GM19193 (cell line): ENCODE data around the gene POC1A.

Experiments used
- POLR2A ChIP-seq: IDR thresholded peaks from 4 replicates; pipeline ENCODE4 v1.6.1; 2011; ENCODE audit not compliant: insufficient read depth, insufficient read length; ENCODE audit errors: extremely low read depth

Gene POC1A

DNA sequence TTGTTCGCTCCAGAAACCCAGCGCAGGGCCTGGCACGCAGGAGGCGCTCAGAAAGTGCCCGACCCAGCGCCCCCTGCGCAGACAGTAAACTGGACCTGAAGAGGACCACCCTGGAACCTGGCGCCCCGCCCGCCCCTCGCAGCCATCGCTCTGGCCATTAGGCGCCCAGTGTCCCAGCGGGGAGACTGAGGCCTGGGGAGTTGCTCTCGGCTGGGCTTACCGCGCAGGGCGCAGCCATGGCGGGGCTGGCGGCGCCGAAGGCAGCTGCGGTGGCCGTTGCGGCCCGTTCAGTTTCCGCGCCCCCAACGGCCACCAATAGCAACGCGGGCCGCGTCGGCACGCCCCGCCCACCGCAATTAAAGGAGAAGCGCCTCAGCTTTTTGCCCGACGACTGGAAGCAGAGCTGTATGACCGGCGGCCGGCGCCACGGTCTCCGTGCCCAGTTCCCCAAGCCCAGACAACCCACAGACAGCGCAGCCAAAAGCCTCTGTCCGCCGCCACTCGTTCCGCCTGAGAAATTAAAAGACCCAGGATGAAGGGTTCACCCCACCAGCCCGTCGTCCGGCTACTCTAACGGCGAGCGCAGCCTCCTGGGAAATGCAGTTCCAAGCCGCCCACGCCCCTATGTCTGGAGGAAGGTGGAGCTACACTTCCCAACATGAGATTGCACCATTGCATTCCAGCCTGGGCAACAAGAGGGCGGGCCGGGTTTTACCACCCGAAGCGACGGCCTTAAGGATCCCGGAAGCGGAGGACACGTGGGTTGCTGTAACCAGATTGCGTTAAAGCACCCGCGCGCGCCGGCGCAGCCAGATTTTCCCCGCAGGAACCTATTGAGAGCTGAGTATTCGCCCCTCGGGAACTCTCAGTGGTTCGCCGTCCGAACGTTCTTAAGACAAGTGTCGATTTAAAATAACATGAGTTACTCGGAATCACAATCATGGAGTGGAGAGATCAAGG, at the start of gene POC1A:
TSS of gene POC1A (minus strand) at position 289 of the 960 bp plus-strand sequence. CDS start at position 238, 51 bp downstream.
- TF ChIP-seq POLR2A, result peak; percentile 65

DNA sequence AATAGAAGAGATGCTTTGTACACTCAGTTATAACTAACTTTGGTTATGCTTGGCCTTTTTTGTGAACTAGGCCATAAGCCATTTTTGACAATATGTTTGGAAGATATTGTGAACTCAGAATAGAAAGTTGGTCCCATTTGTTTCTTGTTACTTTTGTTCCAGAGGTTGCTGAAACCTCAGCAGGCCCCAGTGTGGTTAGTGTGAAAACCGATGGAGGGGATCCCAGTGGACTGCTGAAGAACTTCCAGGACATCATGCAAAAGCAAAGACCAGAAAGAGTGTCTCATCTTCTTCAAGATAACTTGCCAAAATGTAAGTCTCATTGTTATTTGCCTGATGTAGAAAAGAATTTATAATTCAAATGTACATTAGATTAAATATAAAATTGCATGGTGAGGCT, 49.5 kb upstream of the POC1A start:
- TF ChIP-seq POLR2A, result no peak

DNA sequence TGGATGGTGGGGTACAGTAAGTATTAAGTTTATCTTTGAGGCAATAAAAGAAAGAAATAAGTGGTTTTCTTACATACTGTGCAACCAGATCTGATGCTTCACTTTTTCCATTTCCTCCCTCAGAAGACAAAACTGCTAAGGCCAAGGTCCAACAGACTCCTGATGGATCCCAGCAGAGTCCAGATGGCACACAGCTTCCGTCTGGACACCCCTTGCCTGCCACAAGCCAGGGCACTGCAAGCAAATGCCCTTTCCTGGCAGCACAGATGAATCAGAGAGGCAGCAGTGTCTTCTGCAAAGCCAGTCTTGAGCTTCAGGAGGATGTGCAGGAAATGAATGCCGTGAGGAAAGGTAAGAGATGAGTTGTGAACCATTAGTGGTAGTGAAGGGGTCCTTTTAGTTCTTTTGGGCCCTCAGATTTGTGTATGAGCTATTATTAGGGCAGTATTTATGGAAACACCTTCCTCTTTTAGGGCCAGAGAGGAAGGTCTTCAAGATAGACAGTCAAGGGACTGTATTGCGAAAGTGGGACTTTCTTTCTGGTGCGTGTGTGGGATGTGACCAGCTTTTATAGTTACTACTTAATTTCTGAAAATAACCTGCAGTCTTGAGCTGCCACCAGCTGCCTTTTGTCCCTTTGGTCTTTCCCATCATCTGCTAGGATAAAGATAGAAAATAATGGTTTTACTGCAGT, 48.3 kb upstream of the POC1A start:
- no peak for TF ChIP-seq POLR2A

DNA sequence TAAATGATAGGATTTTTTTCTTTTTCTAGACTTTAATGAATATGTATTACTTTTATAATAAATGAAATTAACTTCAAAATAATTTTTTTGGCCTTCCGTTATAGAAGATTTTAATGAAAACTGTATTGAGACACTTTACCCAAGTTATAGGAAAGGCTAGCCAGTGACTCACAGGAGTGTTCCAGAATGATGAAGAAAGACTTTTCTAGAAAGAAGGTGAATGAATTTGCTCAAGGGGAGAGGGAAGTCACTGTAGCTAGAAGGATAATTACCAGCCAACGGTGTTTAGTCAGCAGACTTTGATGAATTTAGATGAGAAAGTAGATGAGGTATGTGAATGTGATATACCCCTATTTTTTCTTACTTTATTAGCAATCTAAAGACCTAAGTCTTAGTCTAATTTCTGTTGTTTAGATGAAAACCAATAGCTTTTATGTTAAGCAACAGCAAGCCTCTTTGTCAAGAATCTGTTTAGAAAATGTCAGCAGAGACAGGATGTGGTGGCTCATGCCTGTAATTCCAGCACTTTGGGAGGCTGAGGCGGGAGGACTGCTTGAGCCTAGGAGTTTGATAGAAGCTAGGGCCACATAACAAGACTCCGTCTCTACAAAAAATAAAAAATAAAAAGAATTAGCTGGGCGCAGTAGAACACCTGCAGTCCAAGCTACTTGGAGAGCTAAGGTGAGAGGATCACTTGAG, 46.9 kb upstream of the POC1A start:
- TF ChIP-seq POLR2A, result no peak

DNA sequence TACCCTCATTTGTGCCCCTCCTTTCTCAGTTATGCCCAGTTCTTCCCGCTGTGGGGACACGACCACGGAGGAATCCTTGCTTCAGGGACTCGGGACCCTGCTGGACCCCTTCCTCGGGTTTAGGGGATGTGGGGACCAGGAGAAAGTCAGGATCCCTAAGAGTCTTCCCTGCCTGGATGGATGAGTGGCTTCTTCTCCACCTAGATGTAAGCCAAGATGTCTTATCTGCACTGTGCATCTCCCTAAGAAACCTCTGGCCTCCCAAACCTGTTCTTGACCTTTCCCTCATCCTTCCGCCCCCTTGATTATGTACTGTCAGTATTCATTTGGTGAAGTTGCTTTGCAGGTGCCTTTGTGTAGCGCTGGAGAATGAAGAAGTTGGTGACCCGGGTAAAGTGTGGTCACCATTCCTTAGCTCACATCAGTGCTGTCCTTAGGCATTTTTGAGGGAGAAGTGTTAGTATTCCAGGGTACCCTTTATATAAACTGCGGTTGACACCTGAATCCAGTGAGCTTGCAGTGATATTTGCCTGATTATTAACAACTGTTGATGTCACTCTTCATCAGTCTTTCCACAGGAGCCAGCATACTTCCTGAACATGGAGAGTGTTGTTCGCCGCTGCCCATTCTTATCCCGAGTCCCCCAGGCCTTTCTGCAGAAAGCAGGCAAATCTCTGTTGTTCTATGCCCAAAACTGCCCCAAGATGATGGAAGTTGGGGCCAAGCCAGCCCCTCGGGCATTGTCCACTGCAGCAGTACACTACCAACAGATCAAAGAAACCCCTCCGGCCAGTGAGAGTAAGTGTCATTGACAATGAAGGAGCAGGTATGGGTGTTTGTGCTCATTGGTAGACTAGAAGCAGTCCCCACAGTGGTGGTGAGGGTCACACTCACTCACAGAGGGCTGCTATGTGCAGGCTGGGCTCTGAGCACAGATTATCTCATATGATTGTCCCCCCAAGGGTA, 44.7 kb upstream of the POC1A start:
- no peak for TF ChIP-seq POLR2A

DNA sequence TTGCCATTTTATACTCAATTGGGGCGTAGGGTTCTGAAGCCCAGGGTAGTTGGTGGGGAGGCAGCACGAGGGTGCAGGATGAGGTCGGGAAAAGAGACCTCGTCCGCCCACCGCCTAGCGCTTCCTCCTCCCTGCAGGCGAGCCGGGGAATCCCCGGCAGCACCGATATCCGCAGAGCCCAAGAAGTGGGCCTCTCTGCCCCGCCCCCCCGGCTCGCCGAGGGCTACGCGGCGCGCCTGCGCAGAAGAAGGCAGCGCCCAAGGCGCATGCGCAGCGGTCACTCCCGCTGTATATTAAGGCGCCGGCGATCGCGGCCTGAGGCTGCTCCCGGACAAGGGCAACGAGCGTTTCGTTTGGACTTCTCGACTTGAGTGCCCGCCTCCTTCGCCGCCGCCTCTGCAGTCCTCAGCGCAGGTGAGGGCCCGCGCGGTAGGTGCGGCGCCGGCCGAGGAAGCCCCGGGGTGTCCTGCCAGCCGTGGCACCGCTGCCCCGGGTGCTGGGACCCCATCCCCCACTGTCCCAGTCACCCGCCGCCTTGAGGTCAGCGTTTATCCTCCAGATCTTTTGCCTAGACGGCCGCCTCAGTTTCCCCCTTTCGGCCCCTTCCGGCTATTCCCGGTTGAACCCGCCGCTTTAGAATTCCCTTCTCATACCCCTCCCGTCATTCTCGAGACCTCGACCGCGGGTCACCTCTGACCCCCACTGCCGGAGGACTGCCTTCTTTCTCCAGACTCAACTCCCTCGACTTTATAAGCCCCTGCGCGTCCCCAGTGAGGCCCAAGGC, 43.8 kb upstream of the POC1A start, which contains the start of gene ALAS1:
TSS of gene ALAS1 (plus strand) at position 319 of the 784 bp plus-strand sequence. CDS start 1,082 bp downstream, outside the sequence.
- peak; percentile 97 for TF ChIP-seq POLR2A

DNA sequence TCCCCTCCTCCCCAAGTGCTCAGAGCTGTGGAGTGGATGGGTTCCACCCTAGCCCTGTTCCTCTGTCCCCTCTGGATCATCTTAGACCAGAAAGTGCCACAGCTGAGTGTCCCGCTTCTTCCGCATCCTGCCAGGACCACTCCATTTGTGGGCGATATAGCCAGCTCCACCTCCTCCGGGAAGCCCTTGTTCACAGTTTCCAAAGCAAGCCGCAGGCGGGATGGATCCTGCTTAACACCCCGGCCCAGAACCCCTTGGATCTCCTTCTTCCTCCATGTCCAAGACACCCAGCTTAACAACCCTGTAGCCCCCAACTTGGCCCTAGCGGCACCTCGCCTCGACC, 43.2 kb upstream of the POC1A start:
- TF ChIP-seq POLR2A, result no peak

DNA sequence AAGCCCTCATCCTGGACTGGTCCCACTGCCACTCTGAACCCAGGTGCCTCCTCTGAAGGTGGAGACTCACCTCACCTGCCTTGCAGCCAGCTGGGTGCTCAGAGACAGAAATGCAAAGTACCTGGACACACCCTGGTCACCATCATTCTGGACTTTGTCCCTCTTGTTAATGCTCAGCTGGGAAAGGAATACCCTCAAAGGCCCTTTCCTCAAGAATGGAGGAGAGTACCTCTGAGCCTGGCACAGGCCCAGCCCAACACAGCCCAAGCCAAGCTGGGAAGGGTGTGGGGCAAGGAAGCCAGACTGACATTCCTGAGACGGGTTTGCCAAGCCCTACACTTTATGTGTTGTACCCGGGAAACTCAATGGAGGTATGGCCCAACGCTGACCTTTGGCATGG, 42.8 kb upstream of the POC1A start:
- TF ChIP-seq POLR2A, result no peak

DNA sequence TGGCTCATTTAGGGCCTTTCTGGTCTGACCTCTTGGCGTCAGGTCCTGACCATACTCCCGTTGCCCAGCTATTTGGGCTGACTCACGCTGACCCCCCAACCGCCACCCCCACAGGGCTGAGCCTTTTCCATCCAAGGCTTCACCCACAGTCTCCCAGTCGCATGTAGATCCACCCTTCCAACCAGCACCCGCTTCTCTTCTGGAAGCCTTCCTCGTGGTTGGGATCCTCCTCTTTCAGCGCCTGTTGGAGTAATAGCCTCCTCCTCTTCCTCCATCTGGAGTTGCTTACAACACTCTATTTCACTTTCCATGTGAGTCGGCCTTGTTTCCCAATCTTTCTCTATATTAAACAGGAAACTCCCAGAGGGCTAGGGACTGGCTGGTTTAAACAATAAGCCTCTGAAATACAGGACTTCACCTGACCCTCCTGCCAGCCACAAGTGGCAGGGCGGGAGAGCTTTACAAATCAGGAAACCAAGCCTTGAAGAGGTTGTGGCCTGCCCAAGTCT, 41.7 kb upstream of the POC1A start:
- TF ChIP-seq POLR2A, result no peak

DNA sequence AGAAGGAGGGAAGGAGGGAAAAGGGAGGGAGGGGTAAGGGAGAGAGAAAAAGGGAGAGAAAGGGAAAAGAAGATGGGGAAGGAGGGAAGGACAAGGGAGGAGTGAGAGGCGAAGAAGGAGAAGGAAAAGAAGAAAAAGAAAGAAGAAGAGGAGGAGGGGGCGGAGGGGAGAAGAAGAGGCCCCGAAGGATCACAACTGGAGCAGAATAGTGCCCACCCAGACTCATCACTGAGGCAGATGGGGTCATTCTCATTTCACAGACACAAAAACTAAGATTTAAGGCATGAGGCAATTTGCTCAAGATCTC, 41.0 kb upstream of the POC1A start:
- no peak for TF ChIP-seq POLR2A

DNA sequence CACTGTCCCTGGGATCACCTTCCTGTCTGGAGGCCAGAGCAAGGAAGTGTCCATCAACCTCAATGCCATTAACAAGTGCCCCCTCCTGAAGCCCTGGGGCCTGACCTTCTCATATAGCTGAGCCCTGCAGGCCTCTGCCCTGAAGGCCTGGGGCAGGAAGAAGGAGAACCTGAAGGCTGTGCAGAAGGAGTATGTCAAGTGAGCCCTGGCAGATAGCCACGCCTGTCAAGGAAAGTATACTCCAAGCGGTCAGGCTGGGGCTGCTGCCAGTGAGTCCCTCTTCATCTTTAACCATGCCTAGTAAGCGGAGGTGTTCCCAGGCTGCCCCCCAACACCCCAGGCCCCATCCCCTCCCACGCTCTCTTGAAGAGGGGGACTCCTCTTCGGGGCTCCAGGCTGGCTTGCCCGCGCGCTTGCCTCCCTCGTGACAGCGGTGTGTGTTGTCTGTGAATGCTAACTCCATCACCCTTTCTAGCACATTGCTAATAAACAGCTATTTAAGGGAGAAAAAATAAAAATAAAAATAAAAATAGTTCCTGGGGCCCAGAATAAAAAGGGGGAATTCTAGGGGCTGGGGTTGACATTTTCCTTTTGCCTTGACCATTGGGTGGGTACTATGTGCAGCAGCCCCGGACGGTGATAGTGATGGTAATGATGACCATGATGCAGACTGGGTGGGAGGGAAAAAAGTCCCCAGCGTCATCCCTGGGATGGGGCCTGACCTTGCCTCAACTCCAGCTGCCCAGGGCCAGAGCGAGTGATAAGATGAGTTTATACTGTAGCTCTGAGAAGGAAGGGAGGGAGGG, 40.5 kb upstream of the POC1A start:
- no peak for TF ChIP-seq POLR2A

DNA sequence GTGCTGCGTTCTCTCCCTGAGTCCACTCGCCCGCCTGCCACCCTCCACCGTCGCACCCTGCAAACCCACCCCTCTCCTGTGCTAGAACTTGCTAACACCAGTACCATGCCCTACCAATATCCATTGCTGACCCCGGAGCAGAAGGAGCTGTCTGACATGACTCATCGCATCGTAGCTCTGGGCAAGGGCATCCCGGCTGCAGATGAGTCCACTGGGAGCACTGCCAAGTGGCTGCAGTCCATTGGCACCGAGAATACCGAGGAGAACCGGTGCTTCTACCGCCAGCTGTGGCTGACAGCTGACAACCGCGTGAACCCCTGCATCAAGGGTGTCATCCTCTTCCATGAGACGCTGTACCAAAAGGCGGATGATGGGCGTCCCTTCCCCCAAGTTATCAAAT, 38.8 kb upstream of the POC1A start:
- TF ChIP-seq POLR2A, result no peak

DNA sequence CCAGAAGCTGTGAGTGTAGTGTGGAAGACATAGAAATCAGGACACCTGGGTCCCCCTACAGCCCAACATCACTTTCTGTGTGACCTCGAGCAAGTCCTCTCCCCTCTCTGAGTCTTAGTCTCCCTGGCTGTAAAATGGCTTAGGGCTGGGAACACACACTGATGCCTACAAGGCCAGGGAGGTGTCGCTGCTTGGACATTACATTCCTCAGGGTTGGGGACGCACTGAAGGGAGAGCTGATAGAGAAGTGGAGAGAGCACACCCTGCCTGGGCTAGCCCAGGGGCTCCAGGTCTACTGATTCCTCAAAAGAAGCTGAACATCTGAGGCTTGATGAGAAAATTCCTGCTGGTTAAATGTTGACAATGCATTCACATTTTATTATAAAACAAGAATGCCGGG, 37.4 kb upstream of the POC1A start:
- no peak for TF ChIP-seq POLR2A
